ENCODE measurements around the gene TMEM185A. TPM values are rescaled to one million over a fixed set of nuclear protein-coding genes. Genes with fewer than 3 reads are reported as not detected.
A peak's percentile ranks its signal among the peaks of the same experiment; 100 is the strongest.
"Not testable (repeated sequence)": the region's sequence is repeated elsewhere in the genome, so short reads cannot be mapped to it uniquely, and the experiment has no call there.

Gene TMEM185A
- 17.4 and 19.1 TPM in 2 replicates for total RNA-seq

DNA sequence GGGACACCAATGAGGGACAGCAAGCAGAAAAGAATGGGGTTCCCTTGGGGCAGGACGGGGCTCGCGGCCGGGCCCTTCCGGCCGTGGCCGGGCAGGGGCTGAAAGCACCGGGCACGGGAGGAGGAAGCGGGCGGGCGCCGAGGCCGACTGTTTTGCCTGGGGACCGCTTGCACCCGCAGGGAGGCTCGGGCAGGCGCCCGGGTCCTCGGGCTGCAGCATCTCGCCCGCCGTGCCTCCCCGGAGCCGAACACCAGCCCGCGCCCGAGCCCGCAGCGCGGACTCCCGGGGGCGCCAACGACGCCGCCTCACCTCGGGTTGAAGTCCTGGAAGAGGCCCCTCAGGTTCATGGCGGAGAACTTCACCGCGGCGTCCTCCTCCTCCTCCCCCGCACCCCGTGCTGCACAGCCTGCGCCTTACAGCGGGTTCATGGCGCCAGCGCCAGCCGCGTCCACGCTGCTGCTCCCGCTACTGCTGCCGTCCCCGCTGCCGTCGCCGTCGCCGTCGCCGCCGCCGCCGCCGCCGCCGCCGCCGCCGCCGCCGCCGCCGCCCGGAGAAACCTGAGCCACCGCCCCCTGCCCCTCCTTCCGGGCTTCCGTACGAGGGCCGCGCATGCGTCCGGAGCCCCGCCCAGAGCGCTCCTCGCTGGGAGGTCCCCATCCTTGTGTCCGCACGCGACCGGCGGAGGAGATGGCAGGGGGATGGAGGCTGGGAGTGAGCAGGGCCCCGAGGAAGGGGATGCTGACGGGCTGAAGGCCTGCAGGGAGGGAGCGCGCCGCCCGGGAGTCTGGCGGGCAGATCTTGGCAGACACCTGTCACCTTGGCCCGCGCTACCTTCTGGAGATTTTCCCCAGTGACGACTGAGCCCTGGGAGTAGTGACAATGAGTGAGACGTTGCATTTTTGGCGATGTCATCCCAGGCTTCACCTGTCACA lies at the start of gene TMEM185A:
TSS of gene TMEM185A (minus strand) at position 559 of the 932 bp plus-strand sequence. CDS start at position 347, 212 bp downstream.
- Mint-ChIP-seq H3K27ac (peak within 1 kb of the TSS; percentile 68), H3K36me3 (ENCODE audit: low read depth) (no peaks in the 10 kb centered on the region), H3K4me1 (peaks cover 26% of the 10 kb centered on the region), H3K9me3 (no peaks in the 10 kb centered on the region), H3K27me3 (peaks cover under 1% of the 10 kb centered on the region), H3K4me3 (peak within 1 kb of the TSS; percentile 89)
- intact Hi-C loops (cut with micrococcal nuclease) = loop anchor here (2.0 to 10.0 kb wide), 7 partner anchors 19 to 1766 kb away; partner anchors contain the start of genes CD99L2, EOLA2, FMR1 and MTMR1
- ATAC-seq (ENCODE audit: low read depth) (peak; percentile 95), DNase-seq (peak; percentile 64)
- TF ChIP-seq, protein P1, sequence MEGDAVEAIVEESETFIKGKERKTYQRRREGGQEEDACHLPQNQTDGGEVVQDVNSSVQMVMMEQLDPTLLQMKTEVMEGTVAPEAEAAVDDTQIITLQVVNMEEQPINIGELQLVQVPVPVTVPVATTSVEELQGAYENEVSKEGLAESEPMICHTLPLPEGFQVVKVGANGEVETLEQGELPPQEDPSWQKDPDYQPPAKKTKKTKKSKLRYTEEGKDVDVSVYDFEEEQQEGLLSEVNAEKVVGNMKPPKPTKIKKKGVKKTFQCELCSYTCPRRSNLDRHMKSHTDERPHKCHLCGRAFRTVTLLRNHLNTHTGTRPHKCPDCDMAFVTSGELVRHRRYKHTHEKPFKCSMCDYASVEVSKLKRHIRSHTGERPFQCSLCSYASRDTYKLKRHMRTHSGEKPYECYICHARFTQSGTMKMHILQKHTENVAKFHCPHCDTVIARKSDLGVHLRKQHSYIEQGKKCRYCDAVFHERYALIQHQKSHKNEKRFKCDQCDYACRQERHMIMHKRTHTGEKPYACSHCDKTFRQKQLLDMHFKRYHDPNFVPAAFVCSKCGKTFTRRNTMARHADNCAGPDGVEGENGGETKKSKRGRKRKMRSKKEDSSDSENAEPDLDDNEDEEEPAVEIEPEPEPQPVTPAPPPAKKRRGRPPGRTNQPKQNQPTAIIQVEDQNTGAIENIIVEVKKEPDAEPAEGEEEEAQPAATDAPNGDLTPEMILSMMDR (IDR thresholded peaks at IDR 0.05) = no peak
- ChIA-PET POLR2A (no interaction called here), CTCF (no interaction called here)

DNA sequence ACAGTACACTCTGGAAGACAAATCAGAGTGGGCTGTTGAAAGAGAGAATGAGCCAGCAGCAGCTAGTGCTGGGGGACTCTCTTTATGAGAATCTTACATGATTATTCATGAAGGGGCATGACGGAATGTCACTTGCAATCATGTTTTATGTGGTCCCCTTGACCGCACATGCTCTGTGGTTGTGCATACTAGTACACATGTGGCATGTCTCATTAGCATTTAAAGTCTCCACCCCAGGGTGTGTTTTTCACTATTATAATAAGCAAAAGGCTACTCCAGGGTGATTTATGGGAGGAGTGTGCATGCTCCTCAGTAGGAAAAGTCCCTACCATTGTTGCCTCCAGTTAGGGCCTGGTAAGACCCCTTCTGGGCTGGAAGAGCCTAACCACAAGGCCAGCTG lies 49.6 kb upstream of the TMEM185A start:
- Mint-ChIP-seq H3K9me3 (no peaks in the 10 kb centered on the region), H3K4me3 (no peak overlapping the region), H3K36me3 (ENCODE audit: low read depth) (no peaks in the 10 kb centered on the region), H3K27ac (no peak overlapping the region), H3K27me3 (no peaks in the 10 kb centered on the region), H3K4me1 (no peaks in the 10 kb centered on the region)
- ATAC-seq (ENCODE audit: low read depth) = no peak
- POLR2A ChIA-PET = no interaction called here
- intact Hi-C loops (cut with micrococcal nuclease) = no loop called here
- TF ChIP-seq, protein P1 (IDR thresholded peaks at IDR 0.05) = no peak
- CTCF ChIA-PET = no interaction called here
- DNase-seq = no peak

DNA sequence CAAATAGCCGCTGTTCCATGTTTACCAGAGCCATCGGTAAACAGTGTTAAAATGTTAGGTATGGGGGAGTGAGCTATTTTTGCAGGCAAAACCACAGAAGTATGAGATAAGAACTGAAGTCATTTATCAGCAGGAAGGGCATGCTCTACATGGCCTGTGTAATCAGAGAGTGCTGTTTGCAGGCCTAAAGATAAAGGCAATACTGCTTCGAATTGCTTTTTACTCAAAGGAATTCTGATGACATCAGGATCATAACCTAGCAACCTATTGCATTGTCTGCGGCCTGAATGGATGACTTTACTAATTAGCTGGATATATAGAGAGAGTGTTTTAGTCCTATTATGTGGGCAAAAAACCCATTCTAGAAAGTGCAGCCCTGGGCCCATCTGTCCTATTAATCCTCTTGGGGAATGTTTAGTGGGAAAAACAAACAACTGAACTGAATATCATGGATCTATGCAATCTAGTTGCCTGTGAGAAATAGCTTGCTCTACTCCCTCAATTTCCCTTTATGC lies 47.6 kb upstream of the TMEM185A start:
- H3K27me3 Mint-ChIP-seq; H3K4me1 Mint-ChIP-seq; H3K4me3 Mint-ChIP-seq; POLR2A ChIA-PET; H3K9me3 Mint-ChIP-seq; CTCF ChIA-PET; ATAC-seq (ENCODE audit: low read depth); DNase-seq; intact Hi-C loops (cut with micrococcal nuclease); H3K36me3 Mint-ChIP-seq (ENCODE audit: low read depth); H3K27ac Mint-ChIP-seq: not testable (repeated sequence)

DNA sequence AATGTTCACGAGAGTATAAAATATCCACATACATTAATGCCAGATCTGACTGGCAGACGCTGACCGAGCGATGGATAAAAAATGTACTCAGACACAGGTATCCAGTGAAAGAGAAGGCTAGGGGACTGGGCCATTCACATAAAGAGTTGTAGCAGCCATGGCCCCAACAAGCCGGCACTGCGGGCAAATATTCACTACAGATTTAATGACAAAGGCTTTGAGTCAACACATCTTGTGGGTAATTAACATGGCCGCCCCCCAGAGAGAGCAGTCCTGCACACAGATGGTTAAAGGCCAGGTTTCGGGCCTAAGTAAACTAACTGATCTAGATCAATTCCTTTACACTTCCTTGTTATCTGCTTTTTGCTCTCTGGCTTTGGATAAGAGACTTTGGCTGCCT lies 44.0 kb upstream of the TMEM185A start:
- DNase-seq; ATAC-seq (ENCODE audit: low read depth); H3K4me1 Mint-ChIP-seq; intact Hi-C loops (cut with micrococcal nuclease); H3K4me3 Mint-ChIP-seq; H3K9me3 Mint-ChIP-seq; POLR2A ChIA-PET; H3K27ac Mint-ChIP-seq; H3K36me3 Mint-ChIP-seq (ENCODE audit: low read depth); H3K27me3 Mint-ChIP-seq; CTCF ChIA-PET: not testable (repeated sequence)

DNA sequence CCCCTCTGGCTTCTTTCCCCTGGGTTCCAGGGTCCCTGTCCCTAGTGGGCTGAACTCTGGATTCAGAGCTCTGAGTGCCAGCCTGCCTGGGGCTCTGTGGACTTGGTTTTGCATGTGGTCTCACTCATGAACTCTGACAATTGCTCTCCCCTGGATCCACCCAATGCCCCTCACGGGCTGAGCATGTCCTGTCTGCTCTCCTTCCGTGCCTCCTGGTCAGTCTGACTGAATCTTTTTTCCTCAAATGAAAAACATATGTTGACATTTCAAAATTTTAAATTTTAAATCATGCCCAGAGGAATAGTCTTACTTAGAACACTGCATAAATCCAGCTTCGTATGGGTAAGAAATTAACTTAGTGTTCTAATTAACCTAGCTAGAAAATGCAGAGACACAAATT lies 43.5 kb upstream of the TMEM185A start:
- H3K36me3 Mint-ChIP-seq (ENCODE audit: low read depth); DNase-seq; H3K4me3 Mint-ChIP-seq; intact Hi-C loops (cut with micrococcal nuclease); CTCF ChIA-PET; POLR2A ChIA-PET; H3K27me3 Mint-ChIP-seq; H3K4me1 Mint-ChIP-seq; ATAC-seq (ENCODE audit: low read depth); H3K9me3 Mint-ChIP-seq; H3K27ac Mint-ChIP-seq: not testable (repeated sequence)

DNA sequence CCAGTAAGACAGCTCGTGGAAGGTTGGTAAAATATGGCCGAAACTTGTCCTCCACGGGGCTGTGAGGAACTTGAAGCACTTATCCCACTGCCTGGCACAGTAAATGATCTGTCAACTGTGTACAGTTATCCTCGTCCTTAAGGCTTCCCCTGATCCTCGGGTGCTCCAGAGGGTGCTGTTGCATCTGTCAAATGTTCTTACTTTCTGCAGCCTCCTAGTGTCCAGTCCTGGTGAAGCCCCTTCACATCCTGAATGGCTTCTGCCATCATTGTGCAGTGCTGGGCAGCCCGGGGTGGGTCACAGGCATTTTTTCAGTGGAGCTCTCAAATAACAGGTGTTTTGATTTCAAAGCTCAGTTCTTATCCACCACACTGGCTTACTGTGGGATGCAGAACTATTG lies 29.0 kb upstream of the TMEM185A start:
- H3K4me1 Mint-ChIP-seq; ATAC-seq (ENCODE audit: low read depth); H3K4me3 Mint-ChIP-seq; DNase-seq; intact Hi-C loops (cut with micrococcal nuclease); H3K27me3 Mint-ChIP-seq; CTCF ChIA-PET; H3K27ac Mint-ChIP-seq; H3K9me3 Mint-ChIP-seq; H3K36me3 Mint-ChIP-seq (ENCODE audit: low read depth); POLR2A ChIA-PET: not testable (repeated sequence)

DNA sequence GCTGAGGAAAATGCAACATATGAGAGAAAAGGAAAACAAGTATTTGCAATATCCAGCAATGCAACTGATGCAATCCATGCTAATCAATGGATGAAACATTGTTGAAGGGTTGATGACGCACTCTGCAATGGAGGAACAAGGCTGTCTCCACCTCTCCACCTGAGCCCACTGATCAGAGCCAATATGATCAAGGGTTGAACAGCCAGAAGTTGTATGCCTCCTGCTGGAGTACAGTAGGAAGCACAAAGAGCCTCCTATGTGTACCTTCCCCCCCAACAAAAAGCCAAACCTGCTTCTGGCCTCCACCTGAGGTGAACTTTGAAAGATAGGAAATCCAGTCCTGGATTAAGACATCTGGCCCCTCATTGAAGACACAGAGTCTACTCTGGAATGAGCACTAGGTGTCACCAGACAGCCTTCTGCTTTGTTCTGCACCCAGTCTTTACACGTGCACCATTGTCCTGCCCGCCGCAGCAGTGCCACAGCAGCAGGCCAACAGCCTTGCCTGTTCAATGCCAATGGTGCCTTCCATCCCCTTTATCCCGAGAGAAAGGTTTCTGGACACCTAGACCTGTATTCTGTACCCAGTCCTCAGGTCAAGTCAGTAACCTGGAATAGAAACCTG lies 24.8 kb upstream of the TMEM185A start:
- H3K4me3 Mint-ChIP-seq = not testable (repeated sequence)

More for the DNA sequence above, 24.8 kb upstream of the TMEM185A start:
- H3K27ac Mint-ChIP-seq; H3K27me3 Mint-ChIP-seq; H3K36me3 Mint-ChIP-seq (ENCODE audit: low read depth); H3K4me1 Mint-ChIP-seq; CTCF ChIA-PET; H3K9me3 Mint-ChIP-seq; DNase-seq; ATAC-seq (ENCODE audit: low read depth); POLR2A ChIA-PET; intact Hi-C loops (cut with micrococcal nuclease): not testable (repeated sequence)
